Measurements from ENCODE around the gene SYNPR.

SYNPR gene

DNA sequence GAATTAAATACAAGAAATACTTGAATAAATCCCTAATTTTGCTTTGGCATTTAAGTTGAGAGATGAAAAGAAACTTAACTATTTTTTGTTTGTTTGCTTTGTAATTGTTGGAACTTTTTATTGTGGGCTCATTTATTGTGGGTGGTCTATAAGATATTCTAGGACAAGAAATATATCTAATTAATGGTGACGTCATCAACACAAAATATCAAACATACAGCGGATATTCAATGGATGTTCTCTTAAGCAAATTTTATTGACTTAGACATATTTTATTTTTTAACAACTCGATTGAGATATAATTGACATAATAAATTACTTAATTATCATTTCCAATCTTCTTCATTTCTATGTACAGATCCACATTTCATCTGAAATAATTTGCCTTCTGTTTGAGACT, 30.0 kb downstream of the SYNPR start:
- no peak overlapping the region for H3K4me3 ChIP-seq (ENCODE audit: low read length)
- no peaks in the 10 kb centered on the region for H3K9me2 ChIP-seq (replicated peaks; ENCODE audit: control insufficient read depth, low read length)
- H3K27ac ChIP-seq (ENCODE audit: low read depth, low read length): no peak overlapping the region
- TF ChIP-seq, protein P1, sequence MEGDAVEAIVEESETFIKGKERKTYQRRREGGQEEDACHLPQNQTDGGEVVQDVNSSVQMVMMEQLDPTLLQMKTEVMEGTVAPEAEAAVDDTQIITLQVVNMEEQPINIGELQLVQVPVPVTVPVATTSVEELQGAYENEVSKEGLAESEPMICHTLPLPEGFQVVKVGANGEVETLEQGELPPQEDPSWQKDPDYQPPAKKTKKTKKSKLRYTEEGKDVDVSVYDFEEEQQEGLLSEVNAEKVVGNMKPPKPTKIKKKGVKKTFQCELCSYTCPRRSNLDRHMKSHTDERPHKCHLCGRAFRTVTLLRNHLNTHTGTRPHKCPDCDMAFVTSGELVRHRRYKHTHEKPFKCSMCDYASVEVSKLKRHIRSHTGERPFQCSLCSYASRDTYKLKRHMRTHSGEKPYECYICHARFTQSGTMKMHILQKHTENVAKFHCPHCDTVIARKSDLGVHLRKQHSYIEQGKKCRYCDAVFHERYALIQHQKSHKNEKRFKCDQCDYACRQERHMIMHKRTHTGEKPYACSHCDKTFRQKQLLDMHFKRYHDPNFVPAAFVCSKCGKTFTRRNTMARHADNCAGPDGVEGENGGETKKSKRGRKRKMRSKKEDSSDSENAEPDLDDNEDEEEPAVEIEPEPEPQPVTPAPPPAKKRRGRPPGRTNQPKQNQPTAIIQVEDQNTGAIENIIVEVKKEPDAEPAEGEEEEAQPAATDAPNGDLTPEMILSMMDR (IDR thresholded peaks at IDR 0.05; ENCODE audit: low read depth, low read length, poor library complexity, severe bottlenecking): no peak
- TF ChIP-seq EZH2phosphoT487 (IDR thresholded peaks at IDR 0.05; ENCODE audit: borderline replicate concordance, low read length): no peak
- no peaks in the 10 kb centered on the region for H3K9me3 ChIP-seq (ENCODE audit: control insufficient read depth, insufficient read depth, low read length)
- peaks cover 17% of the 10 kb centered on the region for H3K27me3 ChIP-seq (ENCODE audit: control insufficient read depth, low read length)
- no peaks in the 10 kb centered on the region for H3F3A ChIP-seq (ENCODE audit: control insufficient read depth, insufficient read depth)
- H3K36me3 ChIP-seq (ENCODE audit: control insufficient read depth, low read length): no peaks in the 10 kb centered on the region
- H3K79me2 ChIP-seq (ENCODE audit: control insufficient read depth, low read length): no peaks in the 10 kb centered on the region
- no peaks in the 10 kb centered on the region for H3K4me1 ChIP-seq (ENCODE audit: control insufficient read depth, low read length)
- no peak overlapping the region for H3K4me2 ChIP-seq (ENCODE audit: low read length)
- no peaks in the 10 kb centered on the region for H4K20me1 ChIP-seq (ENCODE audit: control insufficient read depth, insufficient read depth, low read depth, low read length)

- H3K4me3 ChIP-seq (ENCODE audit: low read length): no peak overlapping the region
- H3K9me3 ChIP-seq (ENCODE audit: control insufficient read depth, insufficient read depth, low read length): no peaks in the 10 kb centered on the region
- no peak overlapping the region for H3K4me2 ChIP-seq (ENCODE audit: low read length)
- no peak overlapping the region for H3K27ac ChIP-seq (ENCODE audit: low read depth, low read length)
- H3K9me2 ChIP-seq (replicated peaks; ENCODE audit: control insufficient read depth, low read length): no peaks in the 10 kb centered on the region
- TF ChIP-seq, protein P1 (IDR thresholded peaks at IDR 0.05; ENCODE audit: low read depth, low read length, poor library complexity, severe bottlenecking): no peak
- TF ChIP-seq EZH2phosphoT487 (IDR thresholded peaks at IDR 0.05; ENCODE audit: borderline replicate concordance, low read length): no peak
- H3K4me1 ChIP-seq (ENCODE audit: control insufficient read depth, low read length): no peaks in the 10 kb centered on the region
- no peaks in the 10 kb centered on the region for H4K20me1 ChIP-seq (ENCODE audit: control insufficient read depth, insufficient read depth, low read depth, low read length)
- H3K36me3 ChIP-seq (ENCODE audit: control insufficient read depth, low read length): no peaks in the 10 kb centered on the region
- H3K79me2 ChIP-seq (ENCODE audit: control insufficient read depth, low read length): no peaks in the 10 kb centered on the region
- peaks cover 13% of the 10 kb centered on the region for H3K27me3 ChIP-seq (ENCODE audit: control insufficient read depth, low read length)
- no peaks in the 10 kb centered on the region for H3F3A ChIP-seq (ENCODE audit: control insufficient read depth, insufficient read depth)
Measured at GRCh38 chr3:63309768-63310167, 31.7 kb downstream of the SYNPR start.

DNA sequence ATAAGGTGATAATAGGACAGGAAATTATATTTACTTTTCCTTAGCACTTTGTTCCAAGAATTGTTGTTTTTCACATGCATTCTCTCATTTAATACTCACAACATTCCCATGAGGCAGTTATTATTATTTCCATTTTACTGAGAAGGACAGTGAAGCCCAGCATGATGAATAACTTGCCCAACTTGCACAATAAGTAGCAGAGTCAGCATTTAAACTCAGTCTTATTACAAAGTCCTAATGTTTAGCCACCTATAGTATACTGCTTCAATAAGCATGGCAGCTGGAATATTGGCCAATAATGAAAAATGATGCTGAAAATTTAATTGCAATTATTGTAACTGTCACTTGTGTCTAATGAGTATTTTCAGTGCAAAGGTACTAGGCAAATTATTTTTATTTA, 45.7 kb downstream of the SYNPR start:
- Histone ChIP-seq H3K4me1 (ENCODE audit: control insufficient read depth, low read length) (no peaks in the 10 kb centered on the region), H3K4me3 (ENCODE audit: low read length) (no peak overlapping the region), H3K9me3 (ENCODE audit: control insufficient read depth, insufficient read depth, low read length) (no peaks in the 10 kb centered on the region), H3K36me3 (ENCODE audit: control insufficient read depth, low read length) (no peaks in the 10 kb centered on the region), H4K20me1 (ENCODE audit: control insufficient read depth, insufficient read depth, low read depth, low read length) (no peaks in the 10 kb centered on the region), H3K27me3 (ENCODE audit: control insufficient read depth, low read length) (peaks cover 7% of the 10 kb centered on the region; the same call in 1 of the 2 replicates), H3K27ac (ENCODE audit: low read depth, low read length) (no peak overlapping the region), H3K79me2 (ENCODE audit: control insufficient read depth, low read length) (no peaks in the 10 kb centered on the region), H3F3A (ENCODE audit: control insufficient read depth, insufficient read depth) (no peaks in the 10 kb centered on the region), H3K9me2 (replicated peaks; ENCODE audit: control insufficient read depth, low read length) (no peaks in the 10 kb centered on the region), H3K4me2 (ENCODE audit: low read length) (no peak overlapping the region)
- TF ChIP-seq EZH2phosphoT487 (IDR thresholded peaks at IDR 0.05; ENCODE audit: borderline replicate concordance, low read length): no peak
- TF ChIP-seq, protein P1 (IDR thresholded peaks at IDR 0.05; ENCODE audit: low read depth, low read length, poor library complexity, severe bottlenecking): no peak

GRCh38 chr3:63324621-63325020, 46.5 kb downstream of the SYNPR start:
- H3K9me3 ChIP-seq (ENCODE audit: control insufficient read depth, insufficient read depth, low read length): no peaks in the 10 kb centered on the region
- H4K20me1 ChIP-seq (ENCODE audit: control insufficient read depth, insufficient read depth, low read depth, low read length): no peaks in the 10 kb centered on the region
- no peaks in the 10 kb centered on the region for H3K36me3 ChIP-seq (ENCODE audit: control insufficient read depth, low read length)
- TF ChIP-seq, protein P1 (IDR thresholded peaks at IDR 0.05; ENCODE audit: low read depth, low read length, poor library complexity, severe bottlenecking): no peak
- no peak for TF ChIP-seq EZH2phosphoT487 (IDR thresholded peaks at IDR 0.05; ENCODE audit: borderline replicate concordance, low read length)
- no peaks in the 10 kb centered on the region for H3K9me2 ChIP-seq (replicated peaks; ENCODE audit: control insufficient read depth, low read length)
- H3K79me2 ChIP-seq (ENCODE audit: control insufficient read depth, low read length): no peaks in the 10 kb centered on the region
- H3K27ac ChIP-seq (ENCODE audit: low read depth, low read length): no peak overlapping the region
- no peaks in the 10 kb centered on the region for H3K4me1 ChIP-seq (ENCODE audit: control insufficient read depth, low read length)
- H3F3A ChIP-seq (ENCODE audit: control insufficient read depth, insufficient read depth): no peaks in the 10 kb centered on the region
- no peak overlapping the region for H3K4me2 ChIP-seq (ENCODE audit: low read length)
- peaks cover 8% of the 10 kb centered on the region for H3K27me3 ChIP-seq (ENCODE audit: control insufficient read depth, low read length)
- H3K4me3 ChIP-seq (ENCODE audit: low read length): no peak overlapping the region
